Activated CD8-positive, alpha-beta memory T cell treated with anti-CD3 and anti-CD28 coated beads for 4 hours (primary cell): ENCODE results near the gene FAIM2.

Experiments
- DNase-seq, 2 donors: peaks; one replicate each; pipeline ENCODE4 v3.0.0-alpha.2; 2020; ENCODE audit warnings: low read depth in 2 of 2

FAIM2 gene

GRCh38 chr12:49903700-49904423, at the start of gene FAIM2:
FAIM2 (minus strand) TSS chr12:49903900; CDS start chr12:49903792, 108 bp downstream.
- DNase-seq, result peak; percentile 4 to 11

DNA sequence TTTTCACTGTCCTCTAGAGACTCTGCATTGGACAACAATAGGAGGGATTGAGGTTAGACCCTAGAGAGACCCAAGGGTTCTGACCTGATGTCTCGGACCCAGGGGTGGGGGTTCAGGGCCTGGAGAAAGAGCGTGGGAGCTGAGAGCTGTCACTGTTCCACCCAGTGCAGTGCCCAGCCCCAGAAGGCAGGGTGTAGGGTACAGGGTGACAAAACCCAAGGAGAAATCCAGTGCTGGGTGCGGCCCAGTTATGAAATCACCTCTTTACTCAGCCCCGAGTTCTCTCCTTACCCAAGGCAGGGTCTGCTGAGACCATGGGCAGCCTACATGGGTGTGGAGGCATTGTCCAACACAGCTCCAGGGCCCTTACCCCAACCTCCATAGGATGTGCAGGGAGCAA, 49.5 kb upstream of the FAIM2 start:
- DNase-seq, result no peak

- DNase-seq, result no peak
Measured at GRCh38 chr12:49952391-49953055, 48.8 kb upstream of the FAIM2 start.

DNA sequence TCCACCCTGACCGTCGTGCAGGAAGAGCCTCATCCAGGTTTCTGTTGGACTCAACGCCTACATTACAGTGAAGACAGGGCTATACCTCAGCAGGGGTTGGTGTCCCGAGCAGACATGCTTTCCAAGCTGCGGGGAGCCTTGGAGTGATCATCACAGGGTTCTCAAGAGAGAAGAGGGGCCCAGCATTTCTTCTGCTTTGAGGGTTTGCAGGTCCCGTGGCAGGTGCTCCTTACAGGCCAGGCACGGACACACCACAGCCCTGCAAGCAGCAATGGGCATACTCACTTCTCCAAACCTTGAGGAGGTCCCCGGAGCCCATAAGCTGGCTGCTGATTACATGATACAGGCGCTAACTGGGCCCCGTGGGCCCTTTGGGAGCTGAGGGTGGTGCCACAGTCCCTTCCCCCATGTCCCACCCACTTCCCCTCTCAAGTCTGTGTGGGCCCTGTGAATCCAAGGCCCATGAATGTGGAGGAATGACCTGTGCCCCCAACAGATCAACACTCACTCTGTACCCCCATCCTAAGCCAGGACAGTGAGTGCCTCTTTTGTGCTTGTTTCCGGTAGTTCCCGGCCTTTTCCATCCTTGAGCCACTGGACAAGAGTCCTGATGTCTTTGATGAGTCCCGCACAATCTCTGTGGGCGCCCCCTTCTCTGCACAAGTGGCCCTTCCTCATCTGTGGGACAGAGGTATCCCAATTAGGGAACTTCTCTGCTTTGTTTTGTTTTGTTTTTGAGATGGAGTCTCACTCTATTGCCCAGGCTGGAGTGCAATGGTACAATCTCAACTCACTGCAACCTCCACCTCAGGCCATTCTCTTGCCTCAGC, 47.9 kb upstream of the FAIM2 start:
- DNase-seq, result no peak

DNA sequence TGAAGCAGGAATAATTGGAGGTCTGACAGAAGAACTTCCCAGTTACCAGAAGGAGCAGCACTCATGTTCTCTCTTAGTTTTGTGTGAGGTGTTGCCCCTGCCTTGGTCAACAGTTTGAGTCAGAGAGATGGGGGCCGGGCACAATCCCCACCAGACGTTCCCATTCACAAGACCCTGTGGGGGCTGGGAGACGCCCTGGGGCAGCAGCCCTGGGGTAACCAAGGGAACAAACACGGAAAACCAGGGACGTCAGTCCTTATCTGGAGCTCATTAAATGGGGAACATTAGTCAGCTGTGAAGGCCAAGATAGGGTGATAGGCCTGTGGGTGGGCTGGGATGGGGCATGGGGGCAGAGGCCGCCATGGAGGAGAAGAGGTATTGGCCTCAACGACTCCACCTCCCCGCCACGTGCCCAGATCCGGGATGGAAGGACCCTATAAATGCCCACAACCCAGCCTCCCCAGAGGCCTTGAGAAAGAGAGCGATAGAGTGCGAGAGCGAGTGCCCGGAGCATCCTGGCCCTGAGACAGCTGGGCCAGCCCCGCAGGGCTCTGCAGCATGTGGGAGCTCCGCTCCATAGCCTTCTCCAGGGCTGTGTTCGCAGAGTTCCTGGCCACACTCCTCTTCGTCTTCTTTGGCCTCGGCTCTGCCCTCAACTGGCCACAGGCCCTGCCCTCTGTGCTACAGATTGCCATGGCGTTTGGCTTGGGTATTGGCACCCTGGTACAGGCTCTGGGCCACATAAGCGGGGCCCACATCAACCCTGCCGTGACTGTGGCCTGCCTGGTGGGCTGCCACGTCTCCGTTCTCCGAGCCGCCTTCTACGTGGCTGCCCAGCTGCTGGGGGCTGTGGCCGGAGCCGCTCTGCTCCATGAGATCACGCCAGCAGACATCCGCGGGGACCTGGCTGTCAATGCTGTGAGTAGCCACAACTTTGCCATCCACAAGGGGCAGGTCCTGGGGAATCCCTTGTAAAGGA, 46.9 kb upstream of the FAIM2 start, which contains the start of gene AQP2:
Gene AQP2, plus strand, starts transcription at position 465 of the 979 bp plus-strand sequence. Its CDS starts 94 bp downstream, at position 559.
- DNase-seq, result no peak

- DNase-seq, result no peak
Measured at GRCh38 chr12:49949866-49950265, 46.2 kb upstream of the FAIM2 start.

GRCh38 chr12:49948866-49949845, 45.5 kb upstream of the FAIM2 start:
- no peak for DNase-seq

DNA sequence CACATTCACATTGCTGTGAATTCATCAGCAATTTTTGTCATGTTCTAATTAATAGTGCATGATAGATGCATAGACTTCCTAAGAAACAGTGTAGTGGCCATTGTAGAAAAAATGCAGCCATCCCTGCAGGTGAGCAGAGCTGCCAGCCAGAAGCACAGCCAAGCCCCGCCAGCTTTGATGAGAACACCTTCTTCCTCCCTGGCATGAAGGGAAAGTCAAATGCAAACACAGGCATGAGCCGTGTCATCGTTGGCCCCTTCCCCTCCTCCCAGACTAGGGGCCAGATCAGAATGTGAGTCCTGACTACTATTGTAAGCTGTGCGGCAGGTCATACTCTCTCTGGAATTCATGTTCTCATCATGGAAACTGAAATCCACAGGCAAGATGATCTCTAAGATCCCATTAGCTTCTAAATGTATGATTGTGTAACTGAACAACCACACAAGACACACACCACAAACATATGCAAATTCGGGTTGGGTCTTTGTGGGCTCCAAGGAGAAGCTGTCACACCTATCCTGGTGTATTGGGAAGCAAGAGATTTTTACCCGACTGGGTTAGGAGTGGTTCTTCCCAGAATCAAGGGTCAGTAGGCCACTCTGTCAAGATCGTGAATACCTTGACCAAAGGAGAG, 44.0 kb upstream of the FAIM2 start:
- no peak for DNase-seq

GRCh38 chr12:49946497-49946896, 42.8 kb upstream of the FAIM2 start:
- no peak for DNase-seq

DNA sequence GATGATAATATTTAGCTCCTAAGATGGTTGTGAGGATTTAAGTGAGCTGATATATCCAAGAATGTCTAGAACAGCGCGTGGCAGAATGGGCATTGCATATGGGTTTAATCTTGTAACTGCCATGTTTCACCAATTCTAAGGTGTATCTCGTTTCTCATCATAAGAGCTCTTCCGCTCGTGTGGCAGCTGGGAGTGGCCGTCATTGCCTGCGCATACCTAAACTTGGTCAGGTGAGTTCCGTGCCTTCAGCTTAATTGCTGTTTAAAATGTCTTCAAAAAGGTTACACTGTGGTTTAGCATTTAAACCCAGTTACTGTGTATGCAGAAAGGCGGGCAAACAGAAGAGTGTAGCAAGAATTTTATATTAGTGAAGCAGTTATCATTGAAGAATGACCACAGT, 42.4 kb upstream of the FAIM2 start:
- DNase-seq, result no peak

GRCh38 chr12:49945394-49946080, 41.8 kb upstream of the FAIM2 start:
- DNase-seq, result peak; percentile 74 to 76

- no peak for DNase-seq
Measured at GRCh38 chr12:49944718-49945117, 41.0 kb upstream of the FAIM2 start.

DNA sequence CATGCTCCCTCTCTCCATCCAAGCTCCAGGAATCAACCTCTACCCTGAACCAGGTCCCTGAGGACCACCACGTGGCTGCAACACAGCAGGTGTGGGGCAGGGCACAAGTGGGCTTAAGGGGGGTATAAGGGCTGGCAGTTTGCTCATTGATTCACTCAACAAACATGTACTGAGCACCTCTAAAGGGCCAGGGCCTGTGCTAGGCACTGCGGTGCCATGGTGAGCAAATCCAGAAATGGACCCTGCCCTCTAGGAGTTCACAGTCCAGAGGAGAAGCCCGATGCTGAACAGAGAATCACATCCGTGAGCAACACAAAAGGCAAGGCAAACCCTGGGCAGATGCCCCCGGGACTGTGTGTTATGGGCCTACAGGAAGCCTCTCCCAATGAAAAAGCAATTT, 40.3 kb upstream of the FAIM2 start:
- no peak for DNase-seq

DNA sequence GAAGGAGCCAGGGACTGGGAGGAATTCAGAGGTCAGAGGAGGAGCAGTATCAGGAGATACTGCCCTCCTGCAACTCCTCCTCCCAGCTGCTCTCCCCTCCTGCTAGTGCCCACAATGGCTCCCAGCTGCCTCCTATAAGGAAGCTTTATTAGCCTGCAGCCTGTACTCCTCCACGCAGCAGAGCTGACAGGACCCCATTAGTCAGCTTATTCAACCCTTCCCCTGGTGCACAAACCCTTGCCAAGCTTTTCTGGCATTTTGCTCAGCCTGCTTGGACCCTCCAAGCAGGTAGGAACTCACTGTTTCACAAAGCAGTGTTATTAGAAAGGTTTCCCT, 39.9 kb upstream of the FAIM2 start:
- no peak for DNase-seq

DNA sequence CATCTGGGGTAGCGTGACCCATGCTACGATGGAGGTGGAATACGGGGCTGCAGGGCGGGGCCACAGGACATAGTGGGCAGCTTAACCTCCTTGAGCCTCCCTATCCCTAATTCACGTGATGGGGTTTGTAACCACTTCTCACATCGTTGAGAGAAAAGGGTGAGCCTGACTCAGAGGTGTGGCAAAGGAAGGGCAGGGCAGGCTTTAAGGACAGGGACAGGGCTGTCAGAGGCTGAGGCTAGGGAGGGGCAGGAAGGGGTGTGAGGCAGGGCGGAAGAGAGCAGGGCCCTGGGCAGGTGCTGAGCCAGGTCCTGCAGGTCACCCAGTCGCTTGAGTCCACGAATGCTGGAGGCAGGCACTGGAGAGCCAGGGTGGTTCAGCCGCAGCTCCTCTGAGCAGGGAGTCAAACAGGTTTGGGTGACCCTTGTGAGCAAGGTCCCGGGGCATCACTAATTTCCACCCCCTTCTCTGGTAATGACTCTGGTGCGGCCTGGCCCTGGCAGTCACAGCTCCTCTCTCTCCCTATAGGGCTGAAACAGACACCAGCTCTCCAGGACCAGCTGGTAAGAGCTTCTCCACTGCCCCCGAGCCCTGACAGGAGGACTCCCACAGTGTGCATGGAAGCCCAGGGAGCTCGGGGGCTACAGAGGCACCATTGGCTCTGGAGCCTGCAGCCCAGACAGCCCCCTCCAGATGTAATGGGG, 39.4 kb upstream of the FAIM2 start:
- no peak for DNase-seq

DNA sequence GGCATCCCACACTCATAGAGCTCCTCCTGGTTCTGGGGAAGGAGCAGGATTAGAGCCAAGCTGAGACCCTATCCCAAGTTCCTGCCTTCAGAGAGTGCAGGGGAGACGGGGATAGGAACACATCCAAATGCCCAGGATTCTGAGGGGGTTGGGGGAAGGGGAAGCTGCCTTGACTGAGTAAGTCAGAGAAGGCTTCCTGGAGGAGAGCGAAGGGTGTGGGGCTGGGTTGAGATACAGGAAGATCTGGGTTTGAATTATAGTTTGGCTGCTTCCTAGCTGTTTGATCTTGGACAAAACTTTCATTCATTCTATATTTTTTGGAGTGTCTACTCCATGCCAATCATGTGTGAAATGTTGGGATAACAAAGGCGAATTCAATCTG, 38.8 kb upstream of the FAIM2 start:
- DNase-seq, result no peak

GRCh38 chr12:49941556-49942511, 38.1 kb upstream of the FAIM2 start:
- no peak for DNase-seq
